HG02623 (cell line): ENCODE measurements around the gene FCMR.

Source experiments
- ATAC-seq: cut with Tn5 transposase; IDR thresholded peaks from one replicate; pipeline ENCODE4 v1.9.1; 2021; ENCODE audit warnings: moderate library complexity; ENCODE audit not compliant: unreplicated experiment

Gene FCMR

GRCh38 chr1:206903687-206904086, 18.1 kb downstream of the FCMR start:
- no peak for ATAC-seq

DNA sequence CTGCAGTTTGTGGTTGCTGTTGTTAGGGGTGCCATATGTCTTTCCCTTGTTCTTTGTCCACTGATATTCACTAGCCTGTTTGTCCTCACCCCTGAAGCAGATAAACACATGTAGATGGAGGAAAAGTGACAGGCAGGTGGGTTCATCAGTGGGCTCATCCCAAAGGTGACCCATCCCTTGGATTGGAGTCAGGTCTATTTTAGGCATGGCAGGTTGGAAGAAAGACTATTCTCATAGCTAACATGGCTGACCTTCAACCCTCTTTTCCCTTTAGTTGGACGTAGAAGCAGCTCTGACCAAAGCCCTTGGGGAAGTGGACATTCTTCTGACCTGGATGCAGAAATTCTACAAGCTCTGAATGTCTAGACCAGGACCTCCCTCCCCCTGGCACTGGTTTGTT, 19.0 kb downstream of the FCMR start:
- ATAC-seq = no peak

GRCh38 chr1:206901944-206902343, 19.8 kb downstream of the FCMR start:
- no peak for ATAC-seq

DNA sequence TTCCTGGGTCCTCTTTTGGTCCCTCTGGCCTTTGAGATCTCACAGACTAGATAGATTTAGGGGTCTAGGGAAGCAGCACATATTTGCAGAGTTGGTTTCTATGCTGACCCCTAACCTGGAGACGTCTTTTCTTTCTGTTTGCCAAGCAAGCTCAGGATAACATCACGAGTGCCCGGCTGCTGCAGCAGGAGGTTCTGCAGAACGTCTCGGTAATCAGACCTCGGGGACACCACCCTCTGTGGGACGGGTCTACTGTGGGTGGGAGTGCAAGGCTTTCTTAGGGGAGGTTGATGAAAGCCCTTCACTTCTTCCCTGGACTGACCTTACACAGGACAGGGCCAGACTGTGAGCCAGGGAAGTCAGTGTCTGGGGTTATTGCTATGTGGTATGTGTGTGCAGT, 21.6 kb downstream of the FCMR start:
- no peak for ATAC-seq

DNA sequence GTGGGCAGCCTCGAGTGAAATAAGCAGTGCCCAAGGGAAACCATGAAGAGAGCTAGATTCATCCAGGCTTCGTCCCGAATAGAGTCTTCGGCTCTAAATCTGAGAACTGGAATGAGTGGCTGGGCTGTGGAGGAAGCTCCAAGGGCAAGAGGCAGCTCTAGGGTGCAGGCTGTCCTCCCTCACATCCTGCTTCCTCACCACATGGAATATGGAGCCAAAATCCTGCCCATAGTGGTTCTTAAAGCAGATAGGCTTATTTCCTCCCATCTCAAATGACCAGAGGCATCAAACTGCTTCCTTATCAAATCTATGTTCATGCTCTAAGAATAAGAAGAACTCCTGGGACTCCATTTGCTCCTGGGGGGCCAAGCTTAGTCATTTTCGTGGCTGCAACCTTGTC, 22.0 kb downstream of the FCMR start:
- ATAC-seq = no peak

- ATAC-seq = no peak
Observed at GRCh38 chr1:206898915-206899431, 22.8 kb downstream of the FCMR start.

GRCh38 chr1:206898089-206898914, 23.4 kb downstream of the FCMR start:
- ATAC-seq = no peak

DNA sequence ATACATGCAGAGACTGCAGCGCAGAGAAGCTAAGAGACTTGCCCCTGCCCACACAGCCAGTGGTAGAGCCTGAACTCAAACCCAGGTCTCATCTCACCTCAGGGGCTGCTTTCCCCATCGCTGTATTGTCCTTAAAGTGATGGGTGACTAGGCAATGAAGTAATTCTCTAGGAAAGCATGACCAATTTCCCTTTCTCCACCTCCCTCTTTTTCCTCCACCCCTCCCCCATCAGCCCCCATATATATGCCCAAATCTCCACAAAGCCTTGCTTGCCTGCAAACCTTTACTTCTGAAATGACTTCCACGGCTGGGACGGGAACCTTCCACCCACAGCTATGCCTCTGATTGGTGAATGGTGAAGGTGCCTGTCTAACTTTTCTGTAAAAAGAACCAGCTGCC, 24.6 kb downstream of the FCMR start, which contains the start of gene IL24:
TSS of gene IL24 (plus strand) at position 269 of the 400 bp plus-strand sequence. CDS start 390 bp downstream, outside the sequence.
- no peak for ATAC-seq

DNA sequence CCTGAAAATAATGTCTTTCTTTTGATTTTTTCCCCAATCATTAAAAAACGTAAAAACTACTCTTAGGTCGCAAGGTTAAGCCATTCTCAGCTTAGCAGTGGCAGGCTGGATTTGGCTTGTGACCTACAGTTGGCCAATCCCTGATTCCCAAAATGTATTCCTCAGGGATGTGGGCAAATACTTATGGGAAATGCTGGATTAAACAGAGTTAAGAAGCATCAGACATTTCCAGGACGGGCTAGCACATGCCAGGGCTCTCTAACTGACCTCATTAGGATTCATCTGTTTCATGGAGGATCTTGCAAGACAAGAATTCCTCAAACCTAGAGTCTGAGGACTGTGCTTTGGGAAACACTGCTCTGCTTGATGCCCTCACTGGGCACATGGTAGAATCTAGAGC, 25.5 kb downstream of the FCMR start:
- ATAC-seq = no peak

- no peak for ATAC-seq
Observed at GRCh38 chr1:206895837-206896242, 25.9 kb downstream of the FCMR start.

DNA sequence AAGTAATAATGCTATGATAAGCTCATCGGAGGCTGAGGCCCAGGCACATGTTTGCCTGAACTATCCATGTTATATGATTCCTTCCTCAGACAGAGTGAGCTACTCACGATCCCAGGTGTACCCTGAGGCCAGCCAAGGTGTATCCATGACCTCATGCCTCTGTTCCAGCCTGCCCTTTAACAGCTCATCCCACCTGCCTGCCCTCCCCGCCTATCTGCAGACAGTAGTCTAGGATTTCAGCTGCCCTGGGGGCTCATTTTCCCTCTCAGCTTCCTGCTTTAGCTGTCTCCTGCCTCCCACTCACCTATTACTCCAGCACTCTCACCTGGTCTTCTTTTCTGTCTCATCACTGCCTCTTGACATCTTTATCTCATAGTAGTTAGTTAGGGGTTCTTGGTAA, 26.4 kb downstream of the FCMR start:
- ATAC-seq = no peak

DNA sequence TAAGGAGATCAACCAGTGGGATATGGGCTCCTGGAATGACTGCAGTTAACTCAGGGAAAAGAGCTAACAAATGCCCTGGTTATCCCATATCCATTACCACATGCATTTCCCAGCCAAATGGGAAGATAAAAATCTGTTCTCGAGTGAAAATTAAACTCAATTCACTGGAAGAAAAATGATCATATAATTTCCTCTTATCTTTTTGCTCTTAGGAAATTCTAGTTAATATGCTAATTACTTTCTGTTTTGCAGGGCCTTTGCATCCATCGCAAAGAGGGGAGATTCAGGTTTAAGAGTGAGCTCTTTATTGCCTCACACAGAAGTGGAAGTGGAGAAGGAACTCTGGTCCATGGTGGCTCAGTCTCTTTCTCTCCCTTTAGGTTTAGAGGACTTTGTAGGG, 28.4 kb downstream of the FCMR start:
- no peak for ATAC-seq

- ATAC-seq = no peak
Observed at GRCh38 chr1:206892351-206892984, 29.3 kb downstream of the FCMR start.

- ATAC-seq = no peak
Observed at GRCh38 chr1:206891412-206891811, 30.3 kb downstream of the FCMR start.

GRCh38 chr1:206890125-206891060, 31.3 kb downstream of the FCMR start:
- no peak for ATAC-seq

GRCh38 chr1:206887701-206888100, 34.0 kb downstream of the FCMR start:
- no peak for ATAC-seq

- ATAC-seq = no peak
Observed at GRCh38 chr1:206886831-206887230, 34.9 kb downstream of the FCMR start.

DNA sequence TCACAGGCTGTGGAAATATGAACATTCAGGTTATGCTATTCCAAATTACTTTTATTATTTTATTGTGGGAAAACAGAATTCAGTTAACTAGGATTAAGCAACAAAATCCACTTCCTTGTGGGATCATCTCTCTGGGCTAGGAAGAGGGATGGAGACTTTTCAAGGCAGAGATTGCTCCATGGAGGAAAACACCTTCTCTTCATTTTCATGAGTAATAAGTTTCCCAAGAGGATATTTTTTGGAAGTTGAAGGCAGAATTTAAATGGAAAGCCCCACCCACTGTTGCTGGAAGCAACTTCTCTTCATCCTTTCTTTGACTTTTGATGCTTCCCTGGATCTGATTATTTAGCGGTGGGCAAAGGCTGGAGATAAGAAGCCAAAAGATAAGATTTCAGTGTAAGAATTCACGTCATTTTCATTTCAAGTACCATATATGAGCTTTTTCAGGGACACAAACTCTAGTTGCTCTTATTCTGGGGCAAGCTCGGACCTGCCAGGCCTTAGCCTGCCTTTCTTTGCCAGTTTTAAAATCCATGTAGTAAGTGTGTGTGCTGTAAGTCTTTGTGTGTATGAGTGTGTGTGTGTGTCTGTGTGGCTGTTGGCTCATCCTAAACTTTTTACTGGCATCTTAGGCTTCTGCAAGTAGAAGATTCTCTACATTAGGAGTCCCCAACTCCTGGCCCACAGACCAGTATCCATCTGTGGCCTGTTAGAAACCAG, 36.2 kb downstream of the FCMR start:
- no peak for ATAC-seq

GRCh38 chr1:206883876-206884275, 37.9 kb downstream of the FCMR start:
- no peak for ATAC-seq

- no peak for ATAC-seq
Observed at GRCh38 chr1:206883160-206883559, 38.6 kb downstream of the FCMR start.
